HepG2 (cell line): ENCODE measurements around the gene TBC1D7. TPM values are rescaled to one million over a fixed set of nuclear protein-coding genes. Genes with fewer than 3 reads are reported as not detected.

ENCODE experiments used
- ATAD3A ChIP-seq: sonication (generic); formaldehyde crosslinking; IDR thresholded peaks from 2 replicates; pipeline ENCODE4 v1.4.0; 2020; ENCODE audit warnings: missing genetic modification reagents
- CENPT ChIP-seq: sonication (generic); formaldehyde crosslinking; IDR thresholded peaks from 2 replicates; pipeline ENCODE4 v1.8.0; 2022; ENCODE audit warnings: low read depth, mild to moderate bottlenecking, moderate library complexity, missing genetic modification reagents
- CENPX ChIP-seq: sonication (generic); formaldehyde crosslinking; IDR thresholded peaks from 2 replicates; pipeline ENCODE4 v1.9.0; 2021; ENCODE audit warnings: mild to moderate bottlenecking, missing genetic modification reagents, moderate library complexity
- FOSL1 ChIP-seq: sonication (generic); formaldehyde crosslinking; IDR thresholded peaks from 2 replicates; pipeline ENCODE4 v1.9.0; 2021; ENCODE audit warnings: missing genetic modification reagents, borderline replicate concordance
- HMG20B ChIP-seq: conservative IDR thresholded peaks from 2 replicates; pipeline ENCODE4 v1.6.1; 2016; ENCODE audit warnings: missing genetic modification reagents, missing compliant biosample characterization
- NCOA1 ChIP-seq: sonication (generic); formaldehyde crosslinking; IDR thresholded peaks from 2 replicates; pipeline ENCODE4 v1.9.0; 2021; ENCODE audit warnings: missing genetic modification reagents
- NFE2L1 ChIP-seq: sonication (generic); formaldehyde crosslinking; IDR thresholded peaks from 2 replicates; pipeline ENCODE4 v1.4.0; 2020; ENCODE audit warnings: missing genetic modification reagents, mild to moderate bottlenecking, borderline replicate concordance
- SIX1 ChIP-seq: sonication (generic); formaldehyde crosslinking; IDR thresholded peaks from 2 replicates; pipeline ENCODE4 v1.4.0; 2020; ENCODE audit warnings: missing genetic modification reagents, borderline replicate concordance
- TFE3 ChIP-seq: IDR thresholded peaks from 2 replicates; pipeline ENCODE4 v1.6.1; 2016
- THYN1 ChIP-seq: sonication (generic); formaldehyde crosslinking; IDR thresholded peaks from 2 replicates; pipeline ENCODE4 v1.8.1; 2023; ENCODE audit warnings: low read depth, mild to moderate bottlenecking, moderate library complexity, missing genetic modification reagents, borderline replicate concordance
- ZBTB7B ChIP-seq: sonication (generic); formaldehyde crosslinking; IDR thresholded peaks from 2 replicates; pipeline ENCODE4 v1.4.0; 2020; ENCODE audit warnings: missing genetic modification reagents
- ZMYM3 ChIP-seq: sonication (generic); formaldehyde crosslinking; IDR thresholded peaks from 2 replicates; pipeline ENCODE4 v1.5.1; 2020; ENCODE audit warnings: mild to moderate bottlenecking, missing genetic modification reagents
- ZNF605 ChIP-seq: sonication (generic); formaldehyde crosslinking; IDR thresholded peaks from 2 replicates; pipeline ENCODE4 v1.8.0; 2022; ENCODE audit warnings: mild to moderate bottlenecking, missing genetic modification reagents
- ZNF616 ChIP-seq: sonication (generic); formaldehyde crosslinking; IDR thresholded peaks from 2 replicates; pipeline ENCODE4 v1.5.0; 2020; ENCODE audit warnings: low read depth, mild to moderate bottlenecking, missing genetic modification reagents
- ZNF709 ChIP-seq: sonication (generic); formaldehyde crosslinking; IDR thresholded peaks from 2 replicates; pipeline ENCODE4 v1.5.0; 2020; ENCODE audit warnings: mild to moderate bottlenecking, missing genetic modification reagents
- ZNF83 ChIP-seq: sonication (generic); formaldehyde crosslinking; IDR thresholded peaks from 2 replicates; pipeline ENCODE4 v1.4.0; 2020; ENCODE audit warnings: missing genetic modification reagents, mild to moderate bottlenecking, borderline replicate concordance
- ZNF891 ChIP-seq: sonication (generic); formaldehyde crosslinking; IDR thresholded peaks from 2 replicates; pipeline ENCODE4 v1.5.0; 2020; ENCODE audit warnings: mild to moderate bottlenecking, missing genetic modification reagents
- polyA plus RNA-seq, 8 experiments: library from polyadenylated mRNA; depleted of rRNA in 3 of 8; stranded (reverse) in 7 of 8; unstranded in 1 of 8; fragments of >200 nt; fragmentation: Illumina TruSeq in 4 of 8; extraction: Trizol in 4 of 8; gene quantifications; 2 replicates each; pipeline versions ENCODE4 v1.2.1 to v1.2.3, GENCODE V29; 2011 to 2016; ENCODE audit warnings: low read depth in 4 of 8, missing spikeins in 1 of 8, mixed read lengths in 1 of 8; ENCODE audit not compliant: insufficient read depth in 1 of 8
- total RNA-seq, 5 experiments: library from RNA; depleted of rRNA; stranded (reverse); fragments of >200 nt; fragmentation: Illumina TruSeq; extraction: Trizol; gene quantifications; 2 replicates each; pipeline ENCODE4 v1.2.3, GENCODE V29; 2016; ENCODE audit warnings: low read depth in 1 of 5
- TF ChIP-seq, protein P1 (sequence below): sonication (generic); formaldehyde crosslinking; IDR thresholded peaks from 2 replicates; pipeline ENCODE4 v1.4.0; 2020; ENCODE audit warnings: missing genetic modification reagents
- TF ChIP-seq, protein P2 (sequence below): sonication (generic); formaldehyde crosslinking; IDR thresholded peaks from 2 replicates; pipeline ENCODE4 v1.4.0; 2020; ENCODE audit warnings: missing genetic modification reagents
- TF ChIP-seq, protein P3 (sequence below): IDR thresholded peaks from 2 replicates; pipeline ENCODE4 v1.6.1; 2012; ENCODE audit warnings: low read depth, low read length, improper control_type of control experiment

TBC1D7 gene
- total and polyA plus RNA-seq, 2 of the 13 experiments (the other 11 are each of a cell fraction or from before 2014, with no cell fraction given): 23.3 to 30.8 TPM

DNA sequence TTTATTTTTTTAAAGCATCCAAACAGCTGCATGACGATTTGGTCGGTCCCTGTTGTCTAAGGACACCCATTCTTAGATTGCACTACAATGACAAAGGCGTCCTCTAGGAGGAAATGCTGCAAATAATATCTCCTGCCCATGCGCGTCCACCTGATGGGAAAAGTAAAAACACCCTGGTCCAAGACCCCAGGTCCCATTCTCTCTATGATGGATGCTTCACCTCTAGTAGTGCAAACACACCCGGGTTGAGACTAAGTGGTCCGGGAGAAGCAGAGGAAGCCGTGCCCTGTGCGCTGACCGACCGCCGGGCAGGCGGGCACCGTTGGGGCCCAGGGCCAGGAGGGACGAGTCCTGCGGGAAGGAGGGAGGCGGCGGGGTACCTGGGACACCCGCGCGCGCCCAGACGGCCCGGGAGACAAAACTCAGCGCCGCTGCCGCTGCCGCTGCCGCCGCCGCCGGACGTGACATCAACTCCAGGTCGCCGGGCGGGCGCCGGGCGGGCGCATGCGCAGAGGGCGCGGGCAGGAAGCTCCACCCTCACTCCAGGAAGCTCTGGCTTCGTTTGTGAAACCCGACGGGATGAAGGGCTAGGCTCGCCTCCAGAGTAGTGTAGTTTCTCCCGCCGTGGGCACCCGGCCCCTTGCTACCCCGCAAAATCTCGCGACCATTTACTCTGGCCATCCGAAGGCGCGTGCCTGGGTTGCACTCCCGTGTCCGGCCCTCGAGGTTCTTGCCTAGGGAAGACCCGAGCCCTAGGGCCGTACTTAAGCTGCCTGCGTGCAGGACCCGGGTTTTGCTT, at the start of gene TBC1D7 (continued):
- TF ChIP-seq THYN1 (CRISPR knock-in tag) (0 out of 2 replicates have a peak, but pooled peaks have one; percentile 53), ZNF616 (CRISPR knock-in tag) (no peak; the same call in 1 of the 2 replicates), ZNF891 (CRISPR knock-in tag) (peak; percentile 81), ZMYM3 (CRISPR knock-in tag) (no peak), ATAD3A (CRISPR knock-in tag) (0 out of 2 replicates have a peak, but pooled peaks have one; percentile 18), ZNF709 (CRISPR knock-in tag) (peak; percentile 59; the same call in 1 of the 2 replicates), CENPT (no peak), TFE3 (peak; percentile 57), SIX1 (no peak), NCOA1 (CRISPR knock-in tag) (no peak), FOSL1 (no peak), CENPX (CRISPR knock-in tag) (no peak), ZNF83 (CRISPR knock-in tag) (0 out of 2 replicates have a peak, but pooled peaks have one; percentile 71), ZNF605 (CRISPR knock-in tag) (peak; percentile 71), NFE2L1 (CRISPR knock-in tag) (peak; percentile 83; the same call in 1 of the 2 replicates), ZBTB7B (CRISPR knock-in tag) (no peak; the same call in 1 of the 2 replicates), HMG20B (CRISPR knock-in tag) (peak; percentile 41; the same call in 1 of the 2 replicates)
- TF ChIP-seq, protein P1, sequence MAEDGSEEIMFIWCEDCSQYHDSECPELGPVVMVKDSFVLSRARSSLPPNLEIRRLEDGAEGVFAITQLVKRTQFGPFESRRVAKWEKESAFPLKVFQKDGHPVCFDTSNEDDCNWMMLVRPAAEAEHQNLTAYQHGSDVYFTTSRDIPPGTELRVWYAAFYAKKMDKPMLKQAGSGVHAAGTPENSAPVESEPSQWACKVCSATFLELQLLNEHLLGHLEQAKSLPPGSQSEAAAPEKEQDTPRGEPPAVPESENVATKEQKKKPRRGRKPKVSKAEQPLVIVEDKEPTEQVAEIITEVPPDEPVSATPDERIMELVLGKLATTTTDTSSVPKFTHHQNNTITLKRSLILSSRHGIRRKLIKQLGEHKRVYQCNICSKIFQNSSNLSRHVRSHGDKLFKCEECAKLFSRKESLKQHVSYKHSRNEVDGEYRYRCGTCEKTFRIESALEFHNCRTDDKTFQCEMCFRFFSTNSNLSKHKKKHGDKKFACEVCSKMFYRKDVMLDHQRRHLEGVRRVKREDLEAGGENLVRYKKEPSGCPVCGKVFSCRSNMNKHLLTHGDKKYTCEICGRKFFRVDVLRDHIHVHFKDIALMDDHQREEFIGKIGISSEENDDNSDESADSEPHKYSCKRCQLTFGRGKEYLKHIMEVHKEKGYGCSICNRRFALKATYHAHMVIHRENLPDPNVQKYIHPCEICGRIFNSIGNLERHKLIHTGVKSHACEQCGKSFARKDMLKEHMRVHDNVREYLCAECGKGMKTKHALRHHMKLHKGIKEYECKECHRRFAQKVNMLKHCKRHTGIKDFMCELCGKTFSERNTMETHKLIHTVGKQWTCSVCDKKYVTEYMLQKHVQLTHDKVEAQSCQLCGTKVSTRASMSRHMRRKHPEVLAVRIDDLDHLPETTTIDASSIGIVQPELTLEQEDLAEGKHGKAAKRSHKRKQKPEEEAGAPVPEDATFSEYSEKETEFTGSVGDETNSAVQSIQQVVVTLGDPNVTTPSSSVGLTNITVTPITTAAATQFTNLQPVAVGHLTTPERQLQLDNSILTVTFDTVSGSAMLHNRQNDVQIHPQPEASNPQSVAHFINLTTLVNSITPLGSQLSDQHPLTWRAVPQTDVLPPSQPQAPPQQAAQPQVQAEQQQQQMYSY: no peak
- TF ChIP-seq, protein P2, sequence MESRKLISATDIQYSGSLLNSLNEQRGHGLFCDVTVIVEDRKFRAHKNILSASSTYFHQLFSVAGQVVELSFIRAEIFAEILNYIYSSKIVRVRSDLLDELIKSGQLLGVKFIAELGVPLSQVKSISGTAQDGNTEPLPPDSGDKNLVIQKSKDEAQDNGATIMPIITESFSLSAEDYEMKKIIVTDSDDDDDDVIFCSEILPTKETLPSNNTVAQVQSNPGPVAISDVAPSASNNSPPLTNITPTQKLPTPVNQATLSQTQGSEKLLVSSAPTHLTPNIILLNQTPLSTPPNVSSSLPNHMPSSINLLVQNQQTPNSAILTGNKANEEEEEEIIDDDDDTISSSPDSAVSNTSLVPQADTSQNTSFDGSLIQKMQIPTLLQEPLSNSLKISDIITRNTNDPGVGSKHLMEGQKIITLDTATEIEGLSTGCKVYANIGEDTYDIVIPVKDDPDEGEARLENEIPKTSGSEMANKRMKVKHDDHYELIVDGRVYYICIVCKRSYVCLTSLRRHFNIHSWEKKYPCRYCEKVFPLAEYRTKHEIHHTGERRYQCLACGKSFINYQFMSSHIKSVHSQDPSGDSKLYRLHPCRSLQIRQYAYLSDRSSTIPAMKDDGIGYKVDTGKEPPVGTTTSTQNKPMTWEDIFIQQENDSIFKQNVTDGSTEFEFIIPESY: peak; percentile 53; the same call in 1 of the 2 replicates
- TF ChIP-seq, protein P3, sequence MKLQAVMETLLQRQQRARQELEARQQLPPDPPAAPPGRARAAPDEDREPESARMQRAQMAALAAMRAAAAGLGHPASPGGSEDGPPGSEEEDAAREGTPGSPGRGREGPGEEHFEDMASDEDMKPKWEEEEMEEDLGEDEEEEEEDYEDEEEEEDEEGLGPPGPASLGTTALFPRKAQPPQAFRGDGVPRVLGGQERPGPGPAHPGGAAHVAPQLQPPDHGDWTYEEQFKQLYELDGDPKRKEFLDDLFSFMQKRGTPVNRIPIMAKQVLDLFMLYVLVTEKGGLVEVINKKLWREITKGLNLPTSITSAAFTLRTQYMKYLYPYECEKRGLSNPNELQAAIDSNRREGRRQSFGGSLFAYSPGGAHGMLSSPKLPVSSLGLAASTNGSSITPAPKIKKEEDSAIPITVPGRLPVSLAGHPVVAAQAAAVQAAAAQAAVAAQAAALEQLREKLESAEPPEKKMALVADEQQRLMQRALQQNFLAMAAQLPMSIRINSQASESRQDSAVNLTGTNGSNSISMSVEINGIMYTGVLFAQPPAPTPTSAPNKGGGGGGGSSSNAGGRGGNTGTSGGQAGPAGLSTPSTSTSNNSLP: no peak
